ENCODE data around the gene CLEC5A.

- no peak for TF ChIP-seq POLR2A (IDR thresholded peaks at IDR 0.05; ENCODE audit: low read depth)
- TF ChIP-seq, protein P1, sequence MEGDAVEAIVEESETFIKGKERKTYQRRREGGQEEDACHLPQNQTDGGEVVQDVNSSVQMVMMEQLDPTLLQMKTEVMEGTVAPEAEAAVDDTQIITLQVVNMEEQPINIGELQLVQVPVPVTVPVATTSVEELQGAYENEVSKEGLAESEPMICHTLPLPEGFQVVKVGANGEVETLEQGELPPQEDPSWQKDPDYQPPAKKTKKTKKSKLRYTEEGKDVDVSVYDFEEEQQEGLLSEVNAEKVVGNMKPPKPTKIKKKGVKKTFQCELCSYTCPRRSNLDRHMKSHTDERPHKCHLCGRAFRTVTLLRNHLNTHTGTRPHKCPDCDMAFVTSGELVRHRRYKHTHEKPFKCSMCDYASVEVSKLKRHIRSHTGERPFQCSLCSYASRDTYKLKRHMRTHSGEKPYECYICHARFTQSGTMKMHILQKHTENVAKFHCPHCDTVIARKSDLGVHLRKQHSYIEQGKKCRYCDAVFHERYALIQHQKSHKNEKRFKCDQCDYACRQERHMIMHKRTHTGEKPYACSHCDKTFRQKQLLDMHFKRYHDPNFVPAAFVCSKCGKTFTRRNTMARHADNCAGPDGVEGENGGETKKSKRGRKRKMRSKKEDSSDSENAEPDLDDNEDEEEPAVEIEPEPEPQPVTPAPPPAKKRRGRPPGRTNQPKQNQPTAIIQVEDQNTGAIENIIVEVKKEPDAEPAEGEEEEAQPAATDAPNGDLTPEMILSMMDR (IDR thresholded peaks at IDR 0.05), result no peak
These were observed 31.2 kb downstream of the CLEC5A start for GRCh38 chr7:141915565-141915964.

Data from esophagus muscularis mucosa (tissue), 3 donors.